ENCODE measurements around the gene PYY. TPM values are rescaled to one million over a fixed set of nuclear protein-coding genes. Genes with fewer than 3 reads are reported as not detected.
"Not testable (repeated sequence)": the region's sequence is repeated elsewhere in the genome, so short reads cannot be mapped to it uniquely, and the experiment has no call there.

Gene PYY
- total and polyA plus RNA-seq, 2 experiments from 2014 or later, result not detected

DNA sequence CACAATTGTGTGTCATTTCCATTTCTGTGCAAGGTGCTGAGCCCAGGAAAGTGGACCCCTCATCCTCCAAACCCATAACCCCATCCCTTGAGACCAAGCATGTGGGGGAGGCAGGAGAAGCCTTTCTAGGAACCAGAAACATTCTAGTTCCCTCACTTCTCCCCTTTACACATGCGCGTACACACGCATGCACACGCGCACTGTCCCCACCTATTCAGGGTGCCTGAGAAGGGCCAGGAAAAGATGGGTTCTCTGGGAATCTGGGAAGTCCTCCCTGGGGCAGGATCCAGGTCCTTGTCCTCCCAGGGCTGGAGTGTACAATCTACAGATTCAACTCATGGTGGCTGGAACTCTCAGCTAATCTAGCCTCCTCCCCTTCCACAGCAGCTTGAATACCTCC, 13.9 kb downstream of the PYY start:
- H3K27ac ChIP-seq, result no peak overlapping the region
- H3K9me3 ChIP-seq (ENCODE audit: low read depth), result no peaks in the 10 kb centered on the region
- H3K27me3 ChIP-seq, result peaks cover 6% of the 10 kb centered on the region
- TF ChIP-seq, protein P1, sequence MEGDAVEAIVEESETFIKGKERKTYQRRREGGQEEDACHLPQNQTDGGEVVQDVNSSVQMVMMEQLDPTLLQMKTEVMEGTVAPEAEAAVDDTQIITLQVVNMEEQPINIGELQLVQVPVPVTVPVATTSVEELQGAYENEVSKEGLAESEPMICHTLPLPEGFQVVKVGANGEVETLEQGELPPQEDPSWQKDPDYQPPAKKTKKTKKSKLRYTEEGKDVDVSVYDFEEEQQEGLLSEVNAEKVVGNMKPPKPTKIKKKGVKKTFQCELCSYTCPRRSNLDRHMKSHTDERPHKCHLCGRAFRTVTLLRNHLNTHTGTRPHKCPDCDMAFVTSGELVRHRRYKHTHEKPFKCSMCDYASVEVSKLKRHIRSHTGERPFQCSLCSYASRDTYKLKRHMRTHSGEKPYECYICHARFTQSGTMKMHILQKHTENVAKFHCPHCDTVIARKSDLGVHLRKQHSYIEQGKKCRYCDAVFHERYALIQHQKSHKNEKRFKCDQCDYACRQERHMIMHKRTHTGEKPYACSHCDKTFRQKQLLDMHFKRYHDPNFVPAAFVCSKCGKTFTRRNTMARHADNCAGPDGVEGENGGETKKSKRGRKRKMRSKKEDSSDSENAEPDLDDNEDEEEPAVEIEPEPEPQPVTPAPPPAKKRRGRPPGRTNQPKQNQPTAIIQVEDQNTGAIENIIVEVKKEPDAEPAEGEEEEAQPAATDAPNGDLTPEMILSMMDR (IDR thresholded peaks at IDR 0.05; ENCODE audit: low read depth, low read length), result no peak
- H3K4me3 ChIP-seq, result no peak overlapping the region
- no peaks in the 10 kb centered on the region for H3K36me3 ChIP-seq
- no peak for DNase-seq (ENCODE audit: low read depth in 1 of 2, low spot score in 1 of 2)
- no peaks in the 10 kb centered on the region for H3K4me1 ChIP-seq (ENCODE audit: low read depth)

DNA sequence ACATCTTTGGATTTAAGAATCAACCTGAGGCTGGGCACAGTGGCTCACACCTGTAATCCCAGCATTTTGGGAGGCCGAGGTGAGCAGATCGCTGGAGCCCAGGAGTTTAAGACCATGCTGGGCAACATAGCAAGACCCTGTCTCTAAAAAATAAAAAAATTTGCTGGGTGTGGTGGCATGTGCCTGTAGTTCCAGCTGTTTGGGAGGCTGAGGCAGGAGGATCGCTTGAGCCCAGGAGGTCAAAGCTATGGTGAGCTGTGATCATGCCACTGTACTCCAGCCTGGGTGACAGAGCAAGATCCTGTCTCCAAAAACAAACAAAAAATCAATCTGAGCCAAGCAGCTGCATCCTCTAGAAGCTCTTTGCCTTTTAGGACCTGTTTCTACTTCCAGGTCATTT, 14.3 kb downstream of the PYY start:
- H3K27me3 ChIP-seq; DNase-seq (ENCODE audit: low read depth in 1 of 2, low spot score in 1 of 2); H3K36me3 ChIP-seq; H3K9me3 ChIP-seq (ENCODE audit: low read depth); H3K4me3 ChIP-seq; H3K4me1 ChIP-seq (ENCODE audit: low read depth); H3K27ac ChIP-seq: not testable (repeated sequence)

DNA sequence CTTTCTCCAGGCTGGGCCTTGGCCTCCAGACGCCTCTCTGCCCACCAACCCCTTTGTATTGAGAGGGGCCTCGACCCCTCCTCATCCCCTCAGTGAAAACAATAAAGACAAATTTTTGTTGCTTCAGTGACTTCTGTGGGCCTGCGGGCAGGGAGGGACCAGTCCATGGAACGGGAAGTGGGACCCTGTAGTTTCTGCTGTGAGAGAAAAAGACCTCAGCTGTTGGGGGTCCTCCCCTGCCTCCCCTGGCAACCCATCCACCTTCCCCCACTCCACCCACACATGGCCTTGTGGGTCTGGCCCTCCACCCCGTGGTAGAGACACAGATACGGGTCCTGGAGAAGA, 14.9 kb downstream of the PYY start:
- H3K4me1 ChIP-seq (ENCODE audit: low read depth), result no peaks in the 10 kb centered on the region
- H3K27ac ChIP-seq, result no peak overlapping the region
- no peak overlapping the region for H3K4me3 ChIP-seq
- DNase-seq (ENCODE audit: low read depth in 1 of 2, low spot score in 1 of 2), result no peak
- H3K27me3 ChIP-seq, result peaks cover 6% of the 10 kb centered on the region
- H3K36me3 ChIP-seq, result no peaks in the 10 kb centered on the region
- H3K9me3 ChIP-seq (ENCODE audit: low read depth), result no peaks in the 10 kb centered on the region
- TF ChIP-seq, protein P1 (IDR thresholded peaks at IDR 0.05; ENCODE audit: low read depth, low read length), result no peak

DNA sequence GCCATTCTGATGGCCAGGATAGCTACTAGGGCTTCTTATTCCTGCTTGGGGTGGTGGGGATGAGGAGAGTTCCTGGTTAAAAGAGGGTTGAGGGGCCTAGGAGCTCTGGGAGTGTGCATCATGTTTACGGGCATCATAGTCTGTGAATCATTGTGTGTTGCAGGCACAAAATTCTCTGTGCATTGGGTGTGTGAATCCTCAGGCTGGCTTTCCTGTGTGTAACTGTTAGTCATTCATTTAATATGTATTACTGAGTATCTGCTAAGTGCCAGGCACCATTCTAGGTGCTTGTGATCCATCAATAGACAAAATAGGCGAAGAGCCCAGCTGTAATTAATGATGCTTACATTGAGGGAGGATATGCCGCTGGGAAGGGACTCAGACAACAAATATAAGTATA, 17.3 kb downstream of the PYY start:
- no peak overlapping the region for H3K4me3 ChIP-seq
- H3K9me3 ChIP-seq (ENCODE audit: low read depth), result no peaks in the 10 kb centered on the region
- no peak for DNase-seq (ENCODE audit: low read depth in 1 of 2, low spot score in 1 of 2)
- no peak overlapping the region for H3K27ac ChIP-seq
- TF ChIP-seq, protein P1 (IDR thresholded peaks at IDR 0.05; ENCODE audit: low read depth, low read length), result no peak
- H3K36me3 ChIP-seq, result no peaks in the 10 kb centered on the region
- no peaks in the 10 kb centered on the region for H3K4me1 ChIP-seq (ENCODE audit: low read depth)
- H3K27me3 ChIP-seq, result peaks cover 6% of the 10 kb centered on the region

DNA sequence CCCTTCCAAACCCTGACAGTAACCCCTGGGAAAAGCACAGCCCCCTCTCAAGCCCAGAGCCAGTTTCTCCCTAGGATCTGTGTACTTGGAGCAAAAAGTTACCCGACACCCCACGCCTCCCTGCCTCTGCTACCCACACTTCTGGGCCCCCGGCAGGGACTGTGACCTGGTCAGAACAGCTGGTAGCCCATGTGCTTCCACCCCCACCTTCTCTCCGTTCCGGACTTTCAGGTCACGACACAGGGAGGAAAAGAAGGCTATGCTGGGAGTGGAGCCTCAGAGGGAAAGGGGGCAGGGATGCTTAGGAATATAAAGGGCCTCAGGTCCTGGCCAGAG, 17.8 kb downstream of the PYY start:
- Histone ChIP-seq H3K4me1 (ENCODE audit: low read depth) (no peaks in the 10 kb centered on the region), H3K4me3 (no peak overlapping the region), H3K27ac (no peak overlapping the region), H3K27me3 (peaks cover 6% of the 10 kb centered on the region), H3K9me3 (ENCODE audit: low read depth) (no peaks in the 10 kb centered on the region), H3K36me3 (no peaks in the 10 kb centered on the region)
- no peak for DNase-seq (ENCODE audit: low read depth in 1 of 2, low spot score in 1 of 2)
- TF ChIP-seq, protein P1 (IDR thresholded peaks at IDR 0.05; ENCODE audit: low read depth, low read length), result no peak

DNA sequence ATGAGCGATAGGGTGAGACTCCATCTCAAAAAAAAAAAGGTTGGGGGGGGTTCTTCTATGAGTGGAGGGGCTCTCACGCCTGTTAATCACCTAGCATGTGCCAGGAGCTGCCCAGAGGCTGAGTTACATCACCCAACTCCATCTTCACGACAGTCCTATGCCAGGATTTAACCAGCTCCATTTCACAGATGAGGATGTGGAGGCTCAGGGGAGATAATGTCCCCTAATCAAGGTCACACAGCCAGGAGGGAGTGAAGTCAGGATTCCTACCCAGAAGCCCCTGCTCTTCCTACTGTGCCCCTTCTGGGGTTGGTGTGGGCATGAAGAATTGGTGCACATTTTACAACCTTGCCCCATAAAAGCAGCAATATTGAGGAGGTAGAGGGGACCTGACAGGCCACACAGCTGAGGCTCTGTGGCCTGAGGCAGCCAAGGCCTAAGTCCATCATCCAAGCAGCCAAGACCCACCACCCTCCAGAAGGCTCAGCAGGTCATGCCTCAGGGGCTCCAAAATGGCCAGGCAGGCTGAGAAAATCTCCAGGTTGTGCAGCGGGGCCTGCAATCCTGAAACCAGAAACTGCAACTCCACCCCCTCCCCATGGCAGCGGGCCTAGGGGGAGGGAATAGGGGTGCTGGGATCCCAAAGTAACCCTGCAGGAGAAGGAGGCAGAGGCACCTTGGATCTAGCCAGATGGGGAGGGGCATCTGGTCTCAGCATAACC, 18.4 kb downstream of the PYY start:
- H3K4me3 ChIP-seq, result no peak overlapping the region
- TF ChIP-seq, protein P1 (IDR thresholded peaks at IDR 0.05; ENCODE audit: low read depth, low read length), result no peak
- no peak for DNase-seq (ENCODE audit: low read depth in 1 of 2, low spot score in 1 of 2)
- no peaks in the 10 kb centered on the region for H3K4me1 ChIP-seq (ENCODE audit: low read depth)
- H3K27me3 ChIP-seq, result peaks cover 6% of the 10 kb centered on the region
- H3K9me3 ChIP-seq (ENCODE audit: low read depth), result no peaks in the 10 kb centered on the region
- no peak overlapping the region for H3K27ac ChIP-seq
- H3K36me3 ChIP-seq, result no peaks in the 10 kb centered on the region
